GM18498 (cell line): ENCODE results near the gene PJVK.
"Not testable (repeated sequence)": the region's sequence is repeated elsewhere in the genome, so short reads cannot be mapped to it uniquely, and the experiment has no call there.

Source experiments
- ATAC-seq: cut with Tn5 transposase; IDR thresholded peaks from one replicate; pipeline ENCODE4 v1.9.1; 2021; ENCODE audit warnings: mild to moderate bottlenecking, moderate library complexity; ENCODE audit not compliant: unreplicated experiment

The PJVK gene

GRCh38 chr2:178429336-178429735 lies 21.8 kb upstream of the PJVK start:
- no peak for ATAC-seq

GRCh38 chr2:178436662-178437061 lies 14.5 kb upstream of the PJVK start:
- ATAC-seq: no peak

- no peak for ATAC-seq
Measured at GRCh38 chr2:178441426-178441825, 9.8 kb upstream of the PJVK start.

- no peak for ATAC-seq
Measured at GRCh38 chr2:178448968-178449661, 2.1 kb upstream of the PJVK start.

GRCh38 chr2:178449700-178450523 lies 1.3 kb upstream of the PJVK start:
- peak; percentile 8 for ATAC-seq

- ATAC-seq: peak; percentile 55
Measured at GRCh38 chr2:178450524-178450773, 729 bp upstream of the PJVK start.

- ATAC-seq: no peak
Measured at GRCh38 chr2:178452334-178452733, 1.2 kb downstream of the PJVK start.

- ATAC-seq: no peak
Measured at GRCh38 chr2:178452870-178453269, 1.7 kb downstream of the PJVK start.

- no peak for ATAC-seq
Measured at GRCh38 chr2:178455947-178456346, 4.8 kb downstream of the PJVK start.

GRCh38 chr2:178457390-178457886 lies 6.3 kb downstream of the PJVK start:
- ATAC-seq: no peak

GRCh38 chr2:178469219-178469849 lies 18.2 kb downstream of the PJVK start:
- no peak for ATAC-seq

- not testable (repeated sequence) for ATAC-seq
Measured at GRCh38 chr2:178471313-178471712, 20.1 kb downstream of the PJVK start.

- no peak for ATAC-seq
Measured at GRCh38 chr2:178473373-178473772, 22.2 kb downstream of the PJVK start.

- ATAC-seq: no peak
Measured at GRCh38 chr2:178473931-178474330, 22.8 kb downstream of the PJVK start.

GRCh38 chr2:178474560-178474959 lies 23.4 kb downstream of the PJVK start:
- no peak for ATAC-seq

- no peak for ATAC-seq
Measured at GRCh38 chr2:178476477-178476876, 25.3 kb downstream of the PJVK start.

- ATAC-seq: no peak
Measured at GRCh38 chr2:178477443-178478129, 26.4 kb downstream of the PJVK start.

GRCh38 chr2:178478130-178478438 lies 26.9 kb downstream of the PJVK start:
- no peak for ATAC-seq

- ATAC-seq: peak; percentile 62
Measured at GRCh38 chr2:178478439-178479274, 27.5 kb downstream of the PJVK start, which contains the start of gene FKBP7. Gene FKBP7 (minus strand): TSS chr2:178478600. CDS start chr2:178478499, 101 bp downstream.

GRCh38 chr2:178479275-178479616 lies 28.1 kb downstream of the PJVK start:
- ATAC-seq: no peak
